IMR-90 (cell line): Measurements from ENCODE around the gene GAD2.

Experiments
- CTCF ChIP-seq: conservative IDR thresholded peaks from 2 replicates; pipeline ENCODE4 v1.5.1; 2012; ENCODE audit warnings: mild to moderate bottlenecking, low read depth, low read length, improper control_type of control experiment
- MAFK ChIP-seq: IDR thresholded peaks from 2 replicates; pipeline ENCODE4 v1.6.1; 2012; ENCODE audit warnings: low read depth, low read length, improper control_type of control experiment
- POLR2A ChIP-seq: IDR thresholded peaks from 2 replicates; pipeline ENCODE4 v1.6.1; 2012; ENCODE audit warnings: mild to moderate bottlenecking, low read depth, low read length
- RAD21 ChIP-seq: IDR thresholded peaks from 2 replicates; pipeline ENCODE4 v1.6.1; 2012; ENCODE audit warnings: low read length, improper control_type of control experiment
- SMC3 ChIP-seq: fragments of 150-350 bp; IDR thresholded peaks from 2 replicates; pipeline ENCODE4 v1.6.1; 2016; ENCODE audit warnings: low read depth, mild to moderate bottlenecking, antibody characterized with exemption, low read length, moderate library complexity
- USF2 ChIP-seq: fragments of 150-350 bp; IDR thresholded peaks from 2 replicates; pipeline ENCODE4 v1.6.1; 2017; ENCODE audit warnings: mild to moderate bottlenecking, antibody characterized with exemption, low read length, low read depth

GRCh38 chr10:26331371-26331770 lies 114.8 kb downstream of the GAD2 start:
- TF ChIP-seq CTCF (no peak), POLR2A (no peak), USF2 (no peak), MAFK (no peak), SMC3 (no peak), RAD21 (no peak)
